RWPE1 (cell line): ENCODE measurements around the gene STPG4.

ENCODE experiments used
- CTCF ChIA-PET: fragments of 350-600 bp; sonication (Branson Sonifier 250); formaldehyde crosslinking; extraction: SDS; loops from one replicate; lab custom pipeline; 2021; lab: Yijun Ruan, JAX
- POLR2A ChIA-PET: fragments of 400-600 bp; formaldehyde crosslinking; extraction: SDS; loops from one replicate; lab custom pipeline; 2020; ENCODE audit warnings: antibody characterized with exemption; ENCODE audit not compliant: low non-redundant PET; lab: Yijun Ruan, JAX
- DNase-seq: peaks from one replicate; pipeline ENCODE4 v3.0.0; 2012; ENCODE audit warnings: low spot score
- H3K27ac ChIP-seq: fragments of 450-650 bp; 2 replicates; pipeline ENCODE4 v1.5.1; 2017
- TF ChIP-seq, protein P1 (sequence below): fragments of 450-650 bp; conservative IDR thresholded peaks from 2 replicates; pipeline ENCODE4 v1.5.1; 2017; ENCODE audit warnings: low read depth, mild to moderate bottlenecking

STPG4 gene

DNA sequence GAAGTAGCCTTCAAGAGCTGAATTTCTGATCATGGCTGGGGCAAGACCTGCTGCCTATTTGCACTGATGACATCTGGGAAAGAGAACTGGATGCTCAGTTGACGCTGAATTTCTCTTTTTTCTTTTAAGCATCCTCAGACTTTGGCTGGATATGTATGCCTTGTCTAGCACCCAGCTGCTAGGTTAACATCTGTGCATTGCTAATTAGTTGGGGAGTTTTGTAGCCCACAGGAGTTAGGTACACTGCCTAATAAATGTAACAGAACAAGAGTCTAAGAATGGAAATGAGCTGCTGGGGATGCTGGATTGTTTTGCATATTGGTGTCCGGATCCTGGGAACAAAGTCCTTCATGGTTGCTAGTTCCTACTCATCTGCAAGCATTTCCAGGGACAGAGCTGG lies 40.9 kb upstream of the STPG4 start:
- H3K27ac ChIP-seq, result no peak overlapping the region
- CTCF ChIA-PET, result interaction anchor here (0.7 to 0.9 kb wide), 2 partner anchors 8 to 13 kb away, joined by 3 to 5 read pairs; no protein-coding TSS in a partner anchor
- POLR2A ChIA-PET, result no interaction called here
- DNase-seq, result no peak
- TF ChIP-seq, protein P1, sequence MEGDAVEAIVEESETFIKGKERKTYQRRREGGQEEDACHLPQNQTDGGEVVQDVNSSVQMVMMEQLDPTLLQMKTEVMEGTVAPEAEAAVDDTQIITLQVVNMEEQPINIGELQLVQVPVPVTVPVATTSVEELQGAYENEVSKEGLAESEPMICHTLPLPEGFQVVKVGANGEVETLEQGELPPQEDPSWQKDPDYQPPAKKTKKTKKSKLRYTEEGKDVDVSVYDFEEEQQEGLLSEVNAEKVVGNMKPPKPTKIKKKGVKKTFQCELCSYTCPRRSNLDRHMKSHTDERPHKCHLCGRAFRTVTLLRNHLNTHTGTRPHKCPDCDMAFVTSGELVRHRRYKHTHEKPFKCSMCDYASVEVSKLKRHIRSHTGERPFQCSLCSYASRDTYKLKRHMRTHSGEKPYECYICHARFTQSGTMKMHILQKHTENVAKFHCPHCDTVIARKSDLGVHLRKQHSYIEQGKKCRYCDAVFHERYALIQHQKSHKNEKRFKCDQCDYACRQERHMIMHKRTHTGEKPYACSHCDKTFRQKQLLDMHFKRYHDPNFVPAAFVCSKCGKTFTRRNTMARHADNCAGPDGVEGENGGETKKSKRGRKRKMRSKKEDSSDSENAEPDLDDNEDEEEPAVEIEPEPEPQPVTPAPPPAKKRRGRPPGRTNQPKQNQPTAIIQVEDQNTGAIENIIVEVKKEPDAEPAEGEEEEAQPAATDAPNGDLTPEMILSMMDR, result no peak

DNA sequence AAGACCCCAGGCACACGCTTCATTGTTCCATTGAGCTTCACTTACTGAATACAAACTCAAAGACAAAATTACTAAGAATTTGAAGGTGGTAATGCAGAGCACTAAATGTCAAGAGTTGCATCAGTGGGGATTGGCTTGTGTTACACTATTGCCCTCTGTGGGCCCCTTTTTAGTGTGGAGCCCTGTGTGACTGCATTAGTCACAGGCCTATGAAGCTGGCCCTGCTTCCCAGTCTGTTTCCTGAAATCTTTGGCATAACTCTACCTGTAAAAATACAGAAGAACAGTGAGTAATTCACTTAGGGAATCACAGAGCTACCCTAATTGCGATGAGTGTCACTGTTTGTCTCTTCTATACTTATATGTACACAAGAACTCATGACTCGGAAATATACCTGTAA lies 40.0 kb upstream of the STPG4 start:
- DNase-seq, result peak; percentile 63
- ChIA-PET CTCF (interaction anchor here (0.6 to 1.0 kb wide), 5 partner anchors 9 to 128 kb away, joined by 3 to 5 read pairs (median 3); no protein-coding TSS in a partner anchor), POLR2A (no interaction called here)
- no peak overlapping the region for H3K27ac ChIP-seq
- TF ChIP-seq, protein P1, result no peak

DNA sequence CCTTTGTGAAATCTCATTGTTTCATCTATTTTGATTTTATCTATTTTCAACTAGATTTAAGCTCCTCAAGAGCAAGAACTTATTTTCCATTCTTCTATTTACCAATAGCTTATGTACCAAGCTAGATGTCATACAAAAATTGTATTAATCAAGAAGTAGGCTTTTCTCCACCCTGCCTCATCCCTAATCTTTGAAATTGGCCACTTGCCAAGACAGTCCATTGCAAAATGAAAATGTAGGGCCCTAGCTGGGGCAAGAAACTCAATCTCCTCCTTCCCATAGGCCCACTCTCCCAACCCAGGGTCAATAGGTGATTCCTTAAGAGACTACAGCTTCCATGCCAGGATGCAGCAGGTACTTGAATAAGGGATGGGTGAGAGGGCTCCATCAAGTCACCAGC lies 39.3 kb upstream of the STPG4 start:
- H3K27ac ChIP-seq, result no peak overlapping the region
- ChIA-PET POLR2A (no interaction called here), CTCF (interaction anchor here (0.9 to 1.0 kb wide), 2 partner anchors 78 to 79 kb away, joined by 3 read pairs; no protein-coding TSS in a partner anchor)
- no peak for DNase-seq
- TF ChIP-seq, protein P1, result no peak

DNA sequence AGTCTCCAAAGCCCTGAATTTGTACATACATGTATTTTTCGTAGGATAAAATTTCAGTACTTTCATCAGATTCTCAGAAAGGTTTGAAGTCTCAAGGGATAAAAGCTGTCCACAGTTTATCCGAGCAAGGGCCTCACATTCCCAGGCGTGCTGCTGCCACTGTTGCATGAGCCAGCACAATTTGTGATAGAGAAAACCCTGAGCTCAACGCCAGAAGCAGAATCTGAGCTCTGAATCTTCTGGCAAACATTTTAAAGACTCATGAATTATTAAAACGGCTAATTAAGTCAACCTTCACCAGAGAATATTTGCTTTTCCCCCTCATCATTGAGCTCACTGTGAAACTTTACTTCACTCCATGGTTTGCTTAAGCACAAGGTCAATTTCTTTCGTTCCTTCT lies 38.5 kb upstream of the STPG4 start:
- POLR2A ChIA-PET, result no interaction called here
- TF ChIP-seq, protein P1, result no peak
- no peak overlapping the region for H3K27ac ChIP-seq
- CTCF ChIA-PET, result interaction anchor here (0.9 to 1.0 kb wide), 2 partner anchors 78 to 80 kb away, joined by 3 read pairs; no protein-coding TSS in a partner anchor
- DNase-seq, result no peak

DNA sequence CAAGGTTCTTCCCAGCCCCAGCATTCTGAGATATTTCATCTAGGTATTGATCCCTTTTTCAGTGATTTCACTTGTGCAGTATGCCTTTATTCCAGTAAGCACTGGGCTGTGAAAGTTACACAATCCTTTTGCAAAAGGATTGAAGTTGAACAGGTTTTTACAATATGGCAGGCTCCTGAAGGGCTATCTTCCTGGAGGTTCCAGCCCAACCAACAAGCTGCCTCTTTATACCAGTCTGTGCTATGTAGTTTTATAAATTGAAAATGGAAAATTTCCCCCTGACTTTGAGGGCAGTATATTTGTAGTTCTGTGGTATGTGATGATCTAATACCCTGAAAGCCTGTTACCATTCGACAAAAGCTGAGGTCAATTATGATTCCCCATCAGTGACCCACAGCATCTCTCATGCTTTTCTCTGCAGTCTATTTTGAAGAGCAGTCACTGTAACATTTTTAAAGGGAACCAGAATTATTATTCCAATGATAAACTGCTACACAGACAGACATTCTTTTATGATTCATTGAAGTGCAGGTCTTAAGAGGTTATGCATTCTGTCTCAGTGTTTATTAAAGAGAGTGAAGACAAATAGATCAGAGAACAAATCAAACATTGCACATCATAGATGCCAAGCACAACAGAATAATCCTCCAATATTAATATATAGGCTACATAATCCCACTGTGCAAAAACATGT lies 35.2 kb upstream of the STPG4 start:
- DNase-seq, result no peak
- no peak overlapping the region for H3K27ac ChIP-seq
- POLR2A ChIA-PET, result no interaction called here
- TF ChIP-seq, protein P1, result no peak
- CTCF ChIA-PET, result interaction anchor here (0.5 to 0.7 kb wide), 3 partner anchors 11 to 1351 kb away, joined by 3 read pairs; no protein-coding TSS in a partner anchor

DNA sequence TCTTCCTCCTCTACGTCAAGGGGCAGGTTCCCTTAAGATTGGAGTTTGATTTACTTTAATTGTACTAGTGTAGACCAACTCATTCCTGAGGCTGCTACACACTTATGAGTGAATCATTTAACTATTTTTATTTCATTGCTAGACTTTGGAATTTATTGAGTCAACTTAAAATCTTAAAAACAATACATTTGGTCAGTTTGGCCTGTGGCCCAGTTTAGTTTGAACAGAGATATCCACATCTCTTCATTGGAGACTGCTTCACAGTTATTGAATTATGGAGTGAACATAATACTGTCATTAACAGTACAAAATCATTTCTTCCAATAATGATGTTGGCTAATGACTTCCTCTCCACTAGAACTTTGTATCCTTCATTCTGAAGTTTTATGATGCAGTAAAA lies 34.5 kb upstream of the STPG4 start:
- TF ChIP-seq, protein P1, result no peak
- H3K27ac ChIP-seq, result no peak overlapping the region
- POLR2A ChIA-PET, result no interaction called here
- CTCF ChIA-PET, result no interaction called here
- DNase-seq, result no peak
